Stimulated activated CD4-positive, alpha-beta T cell treated with anti-CD3 and anti-CD28 coated beads, Interleukin-4, amount 100 ng/mL, for 48 hours (primary cell): ENCODE results near the gene ATP2C1.
"Not testable (repeated sequence)": the region's sequence is repeated elsewhere in the genome, so short reads cannot be mapped to it uniquely, and the experiment has no call there.

Source experiments
- DNase-seq, 2 donors: peaks; one replicate each; pipeline ENCODE4 v3.0.0-alpha.2; 2020; ENCODE audit warnings: low read depth in 2 of 2

ATP2C1 gene

GRCh38 chr3:131036986-131037385 lies 143.1 kb downstream of the ATP2C1 start:
- no peak for DNase-seq

- DNase-seq, result no peak
Measured at GRCh38 chr3:131038326-131038725, 144.4 kb downstream of the ATP2C1 start.

DNA sequence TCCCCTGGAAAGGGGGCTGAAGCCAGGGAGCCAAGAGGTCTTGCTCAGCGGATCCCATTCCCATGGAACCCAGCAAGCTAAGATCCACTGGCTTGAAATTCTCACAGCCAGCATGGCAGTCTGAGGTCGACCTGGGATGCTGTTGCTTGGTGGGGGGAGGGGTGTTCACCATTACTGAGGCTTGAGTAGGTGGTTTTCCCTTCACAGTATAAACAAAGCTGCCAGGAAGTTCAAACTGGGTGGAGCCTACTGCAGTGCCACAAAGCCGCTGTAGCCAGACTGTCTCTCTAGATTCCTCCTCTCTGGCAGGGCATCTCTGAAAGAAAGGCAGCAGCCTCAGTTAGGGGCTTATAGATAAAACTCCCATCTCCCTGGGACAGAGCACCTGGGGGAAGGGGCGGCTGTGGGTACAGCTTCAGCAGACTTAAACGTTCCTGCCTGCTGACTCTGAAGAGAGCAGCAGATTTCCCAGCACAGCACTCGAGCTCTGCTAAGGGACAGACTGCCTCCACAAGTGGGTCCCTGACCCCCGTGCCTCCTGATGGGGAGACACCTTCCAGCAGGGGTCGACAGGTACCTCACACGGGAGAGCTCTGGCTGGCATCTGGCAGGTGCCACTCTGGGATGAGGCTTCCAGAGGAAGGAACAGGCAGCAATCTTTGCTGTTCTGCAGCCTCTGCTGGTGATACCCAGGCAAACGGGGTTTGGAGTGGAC lies 148.5 kb downstream of the ATP2C1 start:
- DNase-seq, result not testable (repeated sequence)

DNA sequence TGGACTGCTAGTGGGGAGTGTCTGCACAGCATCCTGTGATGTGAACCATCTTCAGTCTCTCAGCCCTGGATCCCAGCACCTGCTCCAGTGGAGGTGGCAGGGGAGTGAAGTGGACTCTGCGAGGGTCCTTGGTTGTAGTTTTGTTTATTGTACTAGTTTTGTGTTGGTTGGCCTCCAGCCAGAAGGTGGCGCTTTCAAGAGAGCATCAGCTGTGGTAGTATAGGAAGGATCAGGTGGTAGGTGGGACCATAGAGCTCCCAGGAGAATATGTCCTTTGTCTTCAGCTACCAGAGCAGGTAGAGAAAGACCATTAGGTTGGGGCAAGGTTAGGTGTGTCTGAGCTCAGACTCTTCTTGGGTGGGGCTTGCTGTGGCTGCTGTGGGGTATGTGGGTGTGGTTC lies 153.7 kb downstream of the ATP2C1 start:
- no peak for DNase-seq

DNA sequence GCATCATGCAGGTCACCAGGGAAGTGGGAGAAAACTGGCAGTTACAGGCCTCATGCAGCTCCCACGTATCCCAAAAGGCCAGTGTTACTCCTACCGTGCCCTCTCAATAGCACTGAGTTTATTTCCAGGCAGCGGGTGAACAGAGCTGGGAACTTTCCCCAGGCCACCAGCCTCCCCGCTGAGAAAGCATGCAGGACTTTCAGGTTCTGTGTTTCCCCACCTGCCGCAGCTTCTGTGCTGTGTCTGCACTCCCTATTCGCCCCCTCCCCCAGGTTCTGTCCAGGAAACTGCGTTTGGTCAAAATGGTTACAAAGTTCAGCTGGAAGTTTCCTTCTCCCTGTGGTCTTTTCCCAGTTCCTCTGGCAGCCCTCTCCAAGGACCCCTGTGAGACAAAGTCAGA lies 154.1 kb downstream of the ATP2C1 start:
- no peak for DNase-seq

DNA sequence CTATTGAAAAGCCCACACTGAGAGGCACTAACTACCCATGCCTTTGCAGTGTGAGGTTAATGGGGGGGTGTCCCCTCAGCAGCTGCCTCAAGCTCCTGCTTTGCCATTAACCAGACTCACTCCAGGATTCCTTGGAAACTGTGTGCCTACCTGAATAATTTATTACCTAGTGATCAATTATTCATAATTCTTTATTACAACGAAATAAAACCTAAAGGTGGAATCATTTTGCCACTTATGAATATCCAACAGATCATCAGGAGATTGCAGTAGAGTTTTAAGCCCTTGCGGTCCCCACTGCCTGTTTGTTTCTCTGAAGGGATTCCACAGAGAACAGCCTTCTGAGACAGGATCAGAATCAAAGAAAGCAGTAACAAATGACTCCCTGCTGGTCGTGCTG lies 156.1 kb downstream of the ATP2C1 start:
- no peak for DNase-seq

DNA sequence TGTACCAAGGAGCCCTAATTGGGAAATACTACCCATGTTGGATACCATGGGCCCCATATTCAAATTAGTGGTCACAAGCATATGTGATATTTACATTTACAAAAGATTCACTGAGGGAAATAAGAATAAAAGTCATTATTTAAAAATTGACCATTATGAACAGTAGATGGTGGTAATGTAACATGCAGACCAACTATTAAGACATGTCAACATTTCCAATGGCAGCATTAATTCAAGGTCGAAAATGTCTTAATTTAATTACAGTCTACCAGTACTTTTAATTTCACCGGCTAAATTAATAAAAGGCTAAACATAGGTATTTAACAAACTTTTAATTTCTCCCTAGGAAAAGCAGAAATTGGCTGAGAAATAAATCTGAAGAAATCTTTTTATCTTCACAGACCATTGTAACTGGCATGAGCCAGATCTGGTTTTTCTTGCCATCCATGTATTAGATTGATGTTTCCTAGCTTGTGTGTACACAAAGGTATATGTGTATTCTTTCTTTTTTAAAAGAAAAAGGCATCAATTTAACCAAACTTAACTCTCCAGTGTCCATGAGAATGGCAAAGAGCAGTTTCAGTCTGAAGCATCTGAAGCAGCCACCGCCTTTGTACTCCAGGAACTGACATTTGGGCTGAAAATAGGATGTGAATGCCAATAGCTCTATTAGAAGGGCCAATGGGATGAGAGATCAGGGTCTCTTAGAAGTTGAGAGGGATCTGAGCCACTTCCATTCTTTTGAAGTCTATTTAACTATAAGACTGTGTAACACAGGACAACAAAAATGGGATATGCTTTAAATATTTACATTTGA lies 159.4 kb downstream of the ATP2C1 start:
- no peak for DNase-seq
